BE2C (cell line): ENCODE data around the gene GNG7.
"Not testable (repeated sequence)": the region's sequence is repeated elsewhere in the genome, so short reads cannot be mapped to it uniquely, and the experiment has no call there.

Source experiments
- DNase-seq: peaks from one replicate; pipeline ENCODE4 v3.0.0-alpha.2; 2020
- H3K27me3 ChIP-seq: fragments of 250-450 bp; sonication (Bioruptor Pico); 2 replicates; pipeline ENCODE4 v1.5.1; 2020; ENCODE audit warnings: mild to moderate bottlenecking
- H3K36me3 ChIP-seq: fragments of 250-450 bp; sonication (Bioruptor Pico); 2 replicates; pipeline ENCODE4 v1.5.1; 2020; ENCODE audit warnings: mild to moderate bottlenecking
- H3K4me1 ChIP-seq: fragments of 250-450 bp; sonication (Bioruptor Pico); 2 replicates; pipeline ENCODE4 v1.5.1; 2020
- H3K4me3 ChIP-seq: 2 replicates; pipeline ENCODE4 v1.5.1; 2011; ENCODE audit warnings: low read depth, low read length
- H3K9me3 ChIP-seq: fragments of 250-450 bp; sonication (Bioruptor Pico); 2 replicates; pipeline ENCODE4 v1.5.1; 2020
- CTCF ChIP-seq: IDR thresholded peaks from 2 replicates; pipeline ENCODE4 v1.5.1; 2012; ENCODE audit warnings: mild to moderate bottlenecking, low read depth, low read length

GNG7 gene

GRCh38 chr19:2547033-2547680 lies 155.3 kb downstream of the GNG7 start:
- no peaks in the 10 kb centered on the region for H3K27me3 ChIP-seq

GRCh38 chr19:2546128-2547032 lies 156.1 kb downstream of the GNG7 start:
- H3K4me3 ChIP-seq, result no peak overlapping the region
- H3K36me3 ChIP-seq, result no peaks in the 10 kb centered on the region
- no peak for DNase-seq
- H3K9me3 ChIP-seq, result no peaks in the 10 kb centered on the region
- H3K4me1 ChIP-seq, result peaks cover 9% of the 10 kb centered on the region
- TF ChIP-seq CTCF, result no peak
- no peaks in the 10 kb centered on the region for H3K27me3 ChIP-seq

More at GRCh38 chr19:2547033-2547680, 155.3 kb downstream of the GNG7 start:
- no peaks in the 10 kb centered on the region for H3K9me3 ChIP-seq
- DNase-seq, result no peak
- no peaks in the 10 kb centered on the region for H3K36me3 ChIP-seq
- peaks cover 9% of the 10 kb centered on the region for H3K4me1 ChIP-seq
- no peak for TF ChIP-seq CTCF
- no peak overlapping the region for H3K4me3 ChIP-seq

GRCh38 chr19:2545416-2546127 lies 156.9 kb downstream of the GNG7 start:
- H3K27me3 ChIP-seq, H3K9me3 ChIP-seq, H3K36me3 ChIP-seq, H3K4me1 ChIP-seq, DNase-seq, H3K4me3 ChIP-seq: not testable (repeated sequence)

- H3K36me3 ChIP-seq, result no peaks in the 10 kb centered on the region
- H3K9me3 ChIP-seq, result no peaks in the 10 kb centered on the region
- H3K4me3 ChIP-seq, result no peak overlapping the region
- peaks cover 9% of the 10 kb centered on the region for H3K4me1 ChIP-seq
- TF ChIP-seq CTCF, result no peak
- no peaks in the 10 kb centered on the region for H3K27me3 ChIP-seq
- DNase-seq, result no peak
Measured at GRCh38 chr19:2544576-2545415, 157.7 kb downstream of the GNG7 start.

GRCh38 chr19:2543463-2544442 lies 158.7 kb downstream of the GNG7 start:
- Histone ChIP-seq H3K27me3 (no peaks in the 10 kb centered on the region), H3K36me3 (no peaks in the 10 kb centered on the region), H3K4me1 (peaks cover 9% of the 10 kb centered on the region), H3K9me3 (no peaks in the 10 kb centered on the region), H3K4me3 (peak overlapping the region; percentile 11; the same call in 1 of the 2 replicates)
- TF ChIP-seq CTCF, result peak; percentile 37; the same call in 1 of the 2 replicates
- DNase-seq, result peak; percentile 95

- not testable (repeated sequence) for H3K36me3 ChIP-seq, H3K27me3 ChIP-seq, H3K9me3 ChIP-seq, H3K4me1 ChIP-seq, DNase-seq
- peak overlapping the region; percentile 11; the same call in 1 of the 2 replicates for H3K4me3 ChIP-seq
Measured at GRCh38 chr19:2543072-2543462, 159.4 kb downstream of the GNG7 start.
